Ramos (cell line): ENCODE data around the gene GPC5.

Experiments used
- in situ Hi-C: fragments of 300-500 bp; cut with MboI; formaldehyde crosslinking; loops from one replicate; pipeline ENCODE4 v1.14.3; 2022; ENCODE audit warnings: low sequenced_read_pairs; ENCODE audit not compliant: unreplicated experiment

Gene GPC5

GRCh38 chr13:92549276-92549675 is 1150.9 kb downstream of the GPC5 start:
- in situ Hi-C loops: no loop called here

DNA sequence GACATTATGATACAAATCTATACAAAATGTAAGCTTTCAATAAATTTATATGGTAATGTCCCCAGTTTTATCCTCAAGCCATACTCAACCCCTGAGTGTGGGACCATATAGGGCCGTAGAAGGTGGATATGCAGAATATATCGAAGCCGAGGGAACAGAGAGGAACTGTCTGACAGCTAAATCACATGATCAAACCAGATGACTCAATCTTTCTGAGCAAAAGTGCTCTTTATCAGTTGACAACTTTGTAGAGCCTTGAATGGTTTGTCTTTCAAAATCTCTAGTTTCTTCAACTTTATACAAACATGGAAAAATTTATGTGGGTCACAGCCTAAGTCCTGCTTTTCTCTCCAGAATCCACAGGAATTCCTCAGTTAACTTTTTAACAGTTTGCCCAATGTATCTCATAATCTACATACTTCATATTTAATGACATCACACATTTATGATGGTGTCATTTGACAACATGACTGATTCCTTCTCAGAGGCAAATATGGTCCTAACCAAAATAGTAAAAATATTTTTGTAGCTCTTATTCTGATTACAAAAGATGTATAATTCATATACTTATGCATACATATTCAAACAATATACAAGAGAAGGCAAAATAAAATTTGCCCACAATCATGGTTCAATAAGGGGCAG is 1155.2 kb downstream of the GPC5 start:
- in situ Hi-C loops: no loop called here

- in situ Hi-C loops: no loop called here
These were observed 1162.5 kb downstream of the GPC5 start for GRCh38 chr13:92560883-92561282.

GRCh38 chr13:92564942-92565341 is 1166.5 kb downstream of the GPC5 start:
- in situ Hi-C loops: no loop called here

DNA sequence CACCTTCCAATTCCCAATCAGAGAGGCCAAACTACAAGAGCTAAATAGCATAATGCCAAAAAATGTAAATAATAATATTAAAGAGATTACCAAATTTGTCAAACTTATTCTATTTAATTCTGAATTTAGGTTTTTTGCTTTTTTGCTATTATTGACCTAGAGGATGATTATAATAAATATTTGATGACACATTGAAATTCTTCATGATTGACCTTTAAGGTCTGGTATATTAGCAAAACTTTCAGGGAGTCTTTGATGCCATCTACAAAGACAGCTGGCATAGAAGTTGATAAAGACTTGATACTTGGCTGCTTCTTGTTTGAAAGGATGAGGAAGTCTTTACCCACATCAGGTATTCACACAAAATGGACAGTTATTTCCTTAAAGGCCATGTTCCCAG is 1168.3 kb downstream of the GPC5 start:
- in situ Hi-C loops: no loop called here

DNA sequence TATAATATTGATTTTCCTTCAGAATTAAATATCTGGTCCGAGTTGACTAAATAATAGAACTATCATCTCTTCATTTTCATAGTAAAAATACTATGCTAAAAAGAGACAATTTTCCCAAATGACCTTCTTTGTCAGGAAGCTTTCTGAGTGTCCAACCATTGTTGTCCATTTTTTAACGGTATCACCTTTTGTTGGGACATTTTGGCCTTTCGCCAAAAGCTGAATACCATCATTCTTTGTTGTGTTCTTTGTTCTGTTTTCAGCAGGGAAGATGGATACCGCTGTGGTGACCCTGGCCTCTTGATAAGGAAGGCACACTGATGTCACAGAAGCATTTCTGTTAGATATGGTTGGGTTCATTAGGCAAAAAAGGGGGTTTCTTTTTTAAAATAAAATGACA is 1173.8 kb downstream of the GPC5 start:
- in situ Hi-C loops: no loop called here

- in situ Hi-C loops: no loop called here
These were observed 1175.1 kb downstream of the GPC5 start for GRCh38 chr13:92573467-92574057.

- in situ Hi-C loops: no loop called here
These were observed 1176.1 kb downstream of the GPC5 start for GRCh38 chr13:92574499-92574898.

GRCh38 chr13:92575777-92576176 is 1177.4 kb downstream of the GPC5 start:
- in situ Hi-C loops: no loop called here

GRCh38 chr13:92578358-92578757 is 1179.9 kb downstream of the GPC5 start:
- in situ Hi-C loops: no loop called here

GRCh38 chr13:92589955-92590354 is 1191.5 kb downstream of the GPC5 start:
- in situ Hi-C loops: no loop called here

- in situ Hi-C loops: no loop called here
These were observed 1192.1 kb downstream of the GPC5 start for GRCh38 chr13:92590503-92590908.

- in situ Hi-C loops: no loop called here
These were observed 1192.7 kb downstream of the GPC5 start for GRCh38 chr13:92591117-92591516.

- in situ Hi-C loops: no loop called here
These were observed 1194.3 kb downstream of the GPC5 start for GRCh38 chr13:92592757-92593156.

DNA sequence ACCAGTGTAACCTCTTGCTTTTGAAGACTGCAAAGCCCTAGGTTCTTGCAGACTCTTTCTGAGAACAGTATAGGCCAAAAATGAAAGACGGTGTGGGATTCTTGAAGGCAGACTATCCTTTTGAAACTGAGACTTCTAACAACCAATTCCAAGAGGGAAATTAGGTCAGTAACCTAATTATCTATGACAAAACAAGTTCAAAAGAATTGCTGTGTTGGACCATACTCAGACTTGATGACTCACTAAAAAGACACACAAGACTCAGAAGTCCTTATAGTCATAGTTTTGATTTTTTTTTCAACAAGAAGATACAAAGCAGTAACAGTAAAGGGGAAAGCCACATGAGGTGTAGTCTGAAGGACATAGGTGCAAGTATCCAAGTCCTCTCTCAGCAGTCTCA is 1204.1 kb downstream of the GPC5 start:
- in situ Hi-C loops: no loop called here

DNA sequence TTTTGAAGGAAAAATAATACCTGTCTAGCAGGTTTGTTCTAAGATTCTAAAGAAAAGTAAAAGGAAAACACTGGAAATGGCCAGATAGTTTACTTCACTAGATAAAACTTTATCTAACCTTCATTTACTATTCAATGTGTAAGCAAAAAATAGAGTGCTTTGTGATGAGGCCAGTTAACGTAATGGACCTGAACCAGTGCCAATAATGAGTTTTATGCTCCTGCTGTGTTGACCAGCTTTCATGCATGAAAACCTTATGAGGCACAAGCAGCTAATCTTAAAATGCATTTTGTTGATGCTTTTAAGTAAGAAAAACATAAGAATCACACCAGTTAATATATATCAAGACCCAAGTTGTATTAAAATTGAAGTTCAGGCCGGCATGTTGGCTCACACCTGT is 1211.0 kb downstream of the GPC5 start:
- in situ Hi-C loops: no loop called here

GRCh38 chr13:92612892-92613291 is 1214.5 kb downstream of the GPC5 start:
- in situ Hi-C loops: no loop called here

DNA sequence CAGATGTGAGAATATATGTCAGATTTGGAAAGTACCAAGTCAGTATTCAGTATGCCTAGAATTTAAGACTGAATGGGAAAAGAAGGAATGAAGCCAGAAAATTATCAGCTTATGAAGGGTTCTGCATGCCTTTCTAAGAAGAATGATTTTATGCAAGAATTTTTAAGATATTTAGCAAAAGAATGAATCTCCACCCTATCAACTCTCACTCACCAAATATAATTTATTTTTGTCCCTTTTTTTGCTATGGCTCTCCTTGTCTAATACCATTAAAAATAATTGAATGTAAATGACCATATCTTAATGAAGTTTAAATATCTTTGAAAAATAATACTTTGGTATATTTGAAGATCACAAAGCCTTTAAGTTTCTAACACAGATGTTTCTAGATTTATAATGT is 1215.5 kb downstream of the GPC5 start:
- in situ Hi-C loops: no loop called here

DNA sequence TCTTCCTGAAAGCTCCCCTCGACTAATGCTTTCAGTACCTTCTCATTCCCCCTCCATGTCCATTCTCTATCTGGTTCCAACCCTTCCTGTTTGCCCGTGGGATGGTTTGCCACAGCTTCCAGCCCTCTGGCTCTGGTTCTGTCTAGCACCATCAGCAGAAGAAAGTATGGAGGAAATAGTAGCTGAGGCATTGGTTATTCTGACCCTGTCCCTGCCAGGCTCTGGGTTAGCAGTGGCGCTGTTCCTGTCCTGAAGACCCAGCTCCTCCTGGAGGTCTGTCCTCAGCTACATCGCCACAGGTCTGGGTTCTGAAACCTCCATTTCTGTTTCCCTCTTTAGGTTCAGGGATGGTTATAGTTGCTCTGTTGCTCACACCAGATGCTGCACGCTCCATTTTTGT is 1223.6 kb downstream of the GPC5 start:
- in situ Hi-C loops: no loop called here

DNA sequence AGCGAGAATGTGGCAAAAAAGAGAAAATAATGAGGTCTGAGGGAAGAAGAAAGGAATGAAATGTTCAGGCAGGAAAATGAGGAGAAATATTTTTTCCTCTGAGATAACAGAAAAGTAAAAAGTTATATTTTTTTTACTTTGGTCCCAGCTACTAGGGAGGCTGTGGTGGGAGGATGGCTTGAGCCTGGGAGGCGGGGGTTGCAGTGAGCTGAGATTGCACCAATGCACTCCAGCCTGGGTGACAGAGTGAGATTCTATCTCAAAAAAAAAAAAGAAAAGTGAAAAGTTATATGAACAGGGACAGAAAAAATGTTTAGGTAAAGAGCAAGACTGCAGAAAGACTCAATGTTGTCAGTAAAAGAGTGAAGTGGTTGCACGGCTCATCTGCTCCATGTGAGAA is 1224.5 kb downstream of the GPC5 start:
- in situ Hi-C loops: no loop called here

GRCh38 chr13:92626274-92626673 is 1227.9 kb downstream of the GPC5 start:
- in situ Hi-C loops: no loop called here

GRCh38 chr13:92640936-92641335 is 1242.5 kb downstream of the GPC5 start:
- in situ Hi-C loops: no loop called here
